LoVo (cell line): ENCODE data around the gene COX19.
"Not testable (repeated sequence)": the region's sequence is repeated elsewhere in the genome, so short reads cannot be mapped to it uniquely, and the experiment has no call there.

Source experiments
- DNase-seq: peaks from one replicate; pipeline ENCODE4 v3.0.0-alpha.2; 2016; ENCODE audit warnings: low spot score

Gene COX19

DNA sequence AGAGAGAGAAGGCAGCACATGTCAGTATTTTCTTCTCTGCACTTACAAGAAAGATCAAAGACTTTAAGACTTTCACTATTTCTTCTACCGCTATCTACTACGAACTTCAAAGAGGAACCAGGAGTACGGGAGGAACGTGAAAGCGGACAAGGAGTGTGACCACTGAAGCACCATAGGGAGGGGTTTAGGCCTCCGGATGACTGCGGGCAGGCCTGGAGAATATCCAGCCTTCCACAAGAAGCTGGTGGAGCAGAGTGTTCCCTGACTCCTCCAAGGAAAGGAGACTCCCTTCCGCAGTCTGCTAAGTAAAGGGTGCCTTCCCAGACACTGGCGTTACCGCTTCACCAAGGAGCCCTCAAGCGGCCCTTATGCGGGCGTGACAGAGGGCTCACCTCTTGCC, 14.4 kb downstream of the COX19 start:
- DNase-seq, result not testable (repeated sequence)

DNA sequence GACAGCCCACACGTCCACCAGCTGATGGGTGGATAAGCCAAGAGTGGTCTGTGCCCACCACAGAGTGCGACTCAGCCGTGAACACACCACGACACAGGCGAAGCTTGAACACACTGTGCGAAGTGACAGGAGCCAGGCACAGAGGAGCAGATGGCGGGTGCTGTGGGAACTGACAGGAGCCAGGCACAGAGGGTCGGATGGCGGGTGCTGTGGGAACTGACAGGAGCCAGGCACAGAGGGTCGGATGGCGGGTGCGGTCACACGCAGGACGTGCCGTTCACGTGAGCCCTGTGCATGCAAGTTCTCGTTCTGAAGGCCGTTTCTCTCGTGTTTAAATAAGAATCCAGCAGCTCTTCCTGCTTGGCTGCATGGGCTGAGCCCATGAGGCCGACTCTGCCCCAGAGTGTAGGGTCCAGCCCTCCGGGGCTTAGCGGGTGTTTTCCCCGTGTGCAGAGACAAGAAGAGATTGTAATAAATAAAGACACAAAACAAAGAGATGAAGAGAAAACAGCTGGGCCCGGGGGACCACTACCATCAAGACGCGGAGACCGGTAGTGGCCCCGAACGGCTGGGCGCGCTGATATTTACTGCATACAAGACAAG, 15.0 kb downstream of the COX19 start:
- no peak for DNase-seq

DNA sequence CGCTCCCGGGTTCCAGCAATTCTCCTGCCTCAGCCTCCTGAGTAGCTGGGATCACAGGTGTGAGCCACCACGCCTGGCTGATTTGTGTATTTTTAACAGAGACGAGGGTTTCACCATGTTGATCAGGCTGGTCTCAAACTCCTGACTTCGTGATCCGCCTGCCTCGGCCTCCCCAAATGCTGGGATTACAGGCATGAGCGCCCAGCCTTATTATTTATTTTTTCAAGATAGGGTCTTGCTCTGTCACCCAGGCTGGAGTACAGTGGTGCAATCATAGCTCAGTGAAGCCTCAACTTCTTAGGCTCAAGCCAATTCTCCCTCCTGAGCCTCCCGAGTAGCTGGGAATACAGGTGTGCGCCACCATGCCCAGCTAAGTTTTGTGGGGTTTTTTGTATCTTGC, 15.6 kb downstream of the COX19 start:
- not testable (repeated sequence) for DNase-seq

DNA sequence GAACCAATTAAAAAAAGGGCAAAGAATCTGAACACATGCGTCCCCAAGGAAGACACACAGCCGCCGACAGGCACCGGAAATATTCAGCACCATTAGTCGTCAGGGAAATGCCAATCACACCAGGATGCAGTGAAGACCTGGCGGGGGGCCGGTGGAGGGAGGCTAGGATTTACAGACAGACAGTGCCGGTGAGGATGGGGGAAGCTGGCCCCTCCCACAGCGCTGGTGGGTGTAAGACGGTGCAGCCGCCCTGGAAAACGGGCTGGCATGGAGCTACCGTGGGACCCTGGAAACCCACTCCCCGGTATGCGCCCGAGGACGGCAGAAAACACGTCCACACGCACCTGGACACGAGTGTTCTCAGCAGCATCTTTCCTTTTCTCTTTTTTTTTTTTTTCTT, 16.1 kb downstream of the COX19 start:
- DNase-seq, result no peak

- no peak for DNase-seq
Measured at GRCh38 chr7:958221-959200, 16.8 kb downstream of the COX19 start.

- no peak for DNase-seq
Measured at GRCh38 chr7:957418-958220, 17.7 kb downstream of the COX19 start.

DNA sequence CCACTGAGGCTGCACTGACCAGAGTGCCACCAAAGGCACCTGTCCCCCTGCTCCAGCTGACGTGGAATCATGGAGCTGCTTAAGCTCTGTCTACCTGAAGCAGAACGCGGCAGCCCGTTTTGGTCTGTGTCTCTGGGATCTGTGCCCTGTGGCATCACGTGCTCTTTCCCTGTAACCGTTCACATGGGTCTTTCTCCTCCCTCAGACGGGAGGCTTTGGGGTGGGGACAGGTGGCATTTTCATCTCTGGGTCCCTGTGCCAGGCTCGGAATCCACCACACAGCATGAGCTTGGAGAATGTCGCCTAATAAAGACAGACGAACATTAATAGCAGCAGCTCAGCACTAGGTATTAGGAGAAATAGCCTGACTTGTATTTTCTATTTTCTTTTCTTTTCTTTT, 19.3 kb downstream of the COX19 start:
- no peak for DNase-seq

- peak; percentile 74 for DNase-seq
Measured at GRCh38 chr7:954330-955238, 20.8 kb downstream of the COX19 start, which contains the start of gene ADAP1. TSS of gene ADAP1 (minus strand) at chr7:954680. CDS start at chr7:954477, 203 bp downstream.

- DNase-seq, result peak; percentile 74
Measured at GRCh38 chr7:953547-954327, 21.6 kb downstream of the COX19 start.

GRCh38 chr7:952548-953441, 22.6 kb downstream of the COX19 start:
- DNase-seq, result no peak

GRCh38 chr7:951881-952547, 23.3 kb downstream of the COX19 start:
- DNase-seq, result no peak

DNA sequence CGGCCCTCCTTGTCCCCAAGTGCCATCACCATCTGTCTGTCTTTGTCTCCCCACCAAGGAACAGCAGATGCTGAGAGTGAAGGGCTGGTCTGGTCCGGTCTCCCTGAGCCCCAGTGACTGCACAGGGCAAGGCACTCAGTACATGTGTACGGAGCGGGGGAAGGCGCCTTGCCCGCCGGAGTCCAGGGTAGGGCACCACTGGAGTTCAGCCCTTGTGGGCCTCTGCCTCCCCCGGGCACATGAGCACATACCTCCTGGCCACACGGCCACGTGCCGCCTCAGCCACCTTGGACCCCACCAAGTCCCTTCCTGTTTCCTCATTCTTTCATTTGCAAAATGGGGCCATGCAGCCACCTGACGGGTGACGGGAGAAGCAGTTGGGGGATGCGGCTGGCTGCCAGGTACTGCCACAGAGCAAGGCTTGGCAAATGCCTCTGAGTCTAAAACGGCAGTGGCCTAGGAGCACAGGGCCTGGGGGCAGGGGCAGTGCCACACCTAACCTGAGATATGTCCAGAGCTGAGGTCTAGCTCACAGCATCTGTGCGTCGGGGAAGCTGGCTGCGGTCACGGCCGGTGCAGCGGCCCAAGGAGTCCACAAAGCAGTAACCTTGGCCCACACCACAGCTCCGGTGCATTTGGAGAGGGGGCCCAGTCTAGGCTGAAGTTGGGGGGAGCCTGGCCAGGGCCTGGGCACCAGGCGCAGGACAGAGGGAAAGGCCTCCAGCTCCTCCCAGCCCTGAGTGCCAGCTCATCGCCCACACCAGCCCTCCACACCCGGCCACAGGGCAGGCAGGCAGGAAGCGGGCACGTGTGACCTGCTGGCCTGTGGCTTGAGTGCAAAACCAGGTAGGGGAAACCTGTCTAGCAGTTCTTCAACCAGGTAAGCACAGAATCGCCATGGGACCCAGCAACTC, 26.1 kb downstream of the COX19 start:
- DNase-seq, result no peak

- DNase-seq, result no peak
Measured at GRCh38 chr7:947391-948210, 27.7 kb downstream of the COX19 start.

GRCh38 chr7:946256-946996, 28.9 kb downstream of the COX19 start:
- peak; percentile 61 for DNase-seq

DNA sequence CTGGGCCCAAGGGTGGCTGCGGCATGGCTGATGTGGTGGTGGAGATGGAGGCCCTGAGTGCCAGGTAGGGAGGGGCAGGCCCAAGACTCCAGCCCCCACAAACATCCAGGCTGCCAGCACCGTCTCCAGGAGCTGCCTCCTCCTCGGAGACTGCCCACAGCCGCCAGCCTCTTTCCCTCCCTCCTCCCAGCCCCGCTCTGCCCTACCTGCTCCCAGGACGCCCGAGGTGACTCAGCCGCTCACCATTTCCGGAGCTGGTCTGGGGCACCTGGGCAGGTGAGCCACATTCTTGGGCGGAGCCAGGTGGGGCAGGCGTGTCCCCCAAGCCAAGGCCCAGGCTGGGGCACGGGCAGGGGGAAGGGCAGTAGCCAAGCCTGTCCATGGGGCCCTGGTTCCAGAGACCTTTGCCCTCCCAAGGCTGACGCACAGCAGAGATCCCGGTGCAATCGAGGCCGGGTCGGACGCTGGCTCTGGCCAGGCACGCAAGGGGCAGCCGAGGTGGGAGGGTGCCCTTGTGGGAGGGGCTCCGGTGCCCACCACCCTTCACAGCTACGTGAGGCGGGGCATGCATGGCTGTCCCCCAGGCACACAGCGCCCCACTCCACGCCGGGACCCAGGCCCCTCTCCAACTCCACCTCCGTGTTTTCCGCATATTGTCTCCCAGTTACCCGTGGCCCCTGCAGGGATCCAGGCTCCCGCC, 29.6 kb downstream of the COX19 start:
- peak; percentile 97 for DNase-seq

DNA sequence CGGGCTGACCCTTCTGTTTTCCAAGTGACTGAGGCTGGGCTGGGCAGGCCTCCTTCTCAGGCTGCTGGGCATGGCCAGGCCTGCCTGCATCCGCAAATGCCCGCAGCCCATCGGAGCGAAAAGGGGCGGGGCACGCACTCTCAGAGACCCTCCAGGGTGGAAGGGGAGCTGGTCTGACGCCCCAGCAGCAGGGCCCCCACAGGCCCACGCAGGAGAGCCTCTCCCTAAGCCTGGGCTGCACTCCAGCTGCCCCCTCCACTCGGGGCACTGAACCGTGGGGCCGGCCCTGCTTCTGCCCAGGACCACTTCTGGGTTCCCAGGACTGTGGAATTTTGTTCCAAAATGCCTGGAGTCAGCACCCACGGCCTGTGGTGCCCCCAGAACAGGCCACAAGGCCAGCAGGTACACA, 30.2 kb downstream of the COX19 start:
- DNase-seq, result no peak
